ENCODE results near the gene TXK. TPM values are rescaled to one million over a fixed set of nuclear protein-coding genes. Genes with fewer than 3 reads are reported as not detected.

Gene TXK
- total and polyA plus RNA-seq, 2 experiments from 2014 or later = 0.14 to 0.40 TPM

GRCh38 chr4:48067536-48067935 lies 66.5 kb downstream of the TXK start:
- no peak for DNase-seq (ENCODE audit: low spot score)
- peaks cover 5% of the 10 kb centered on the region for H3K9me2 ChIP-seq (ENCODE audit: insufficient read depth)
- no peak for ATAC-seq
- no peak overlapping the region for H3K4me3 Mint-ChIP-seq
- no peaks in the 10 kb centered on the region for H3K36me3 ChIP-seq (ENCODE audit: insufficient read depth)
- H2AFZ ChIP-seq = no peak overlapping the region
- no peak overlapping the region for H3K4me3 ChIP-seq
- no peaks in the 10 kb centered on the region for H3F3A ChIP-seq (replicated peaks; ENCODE audit: low read depth)
- H3K79me2 ChIP-seq (replicated peaks; ENCODE audit: insufficient read depth) = no peaks in the 10 kb centered on the region
- H3K4me2 ChIP-seq = no peak overlapping the region
- no peaks in the 10 kb centered on the region for H3K9me3 Mint-ChIP-seq
- H4K20me1 ChIP-seq (replicated peaks; ENCODE audit: insufficient read depth) = no peaks in the 10 kb centered on the region
- H3K27ac ChIP-seq (ENCODE audit: low read depth) = no peak overlapping the region
- H3K27me3 ChIP-seq (ENCODE audit: insufficient read depth) = no peaks in the 10 kb centered on the region
- peaks cover 4% of the 10 kb centered on the region for H3K27me3 Mint-ChIP-seq (ENCODE audit: insufficient read depth, low read depth, poor library complexity)
- no peaks in the 10 kb centered on the region for H3K4me1 ChIP-seq (ENCODE audit: insufficient read depth)
- TF ChIP-seq CREB1 (CRISPR knock-in tag; IDR thresholded peaks at IDR 0.05; ENCODE audit: low read depth) (no peak), CTCF (conservative IDR thresholded peaks at IDR 0.05; ENCODE audit: low read depth in 2 of 2) (no peak), REST (IDR thresholded peaks at IDR 0.05; ENCODE audit: unreplicated experiment) (no peak), JUNB (IDR thresholded peaks at IDR 0.05; ENCODE audit: unreplicated experiment) (no peak), ZNF462 (CRISPR knock-in tag; IDR thresholded peaks at IDR 0.05) (no peak), ETS1 (IDR thresholded peaks at IDR 0.05) (no peak), NANOG (IDR thresholded peaks at IDR 0.05; ENCODE audit: borderline replicate concordance) (no peak), STAT1 (IDR thresholded peaks at IDR 0.05; ENCODE audit: unreplicated experiment) (no peak), ZNF114 (CRISPR knock-in tag; IDR thresholded peaks at IDR 0.05) (no peak), EZH2 (IDR thresholded peaks at IDR 0.05; ENCODE audit: low read depth, unreplicated experiment) (no peak), EZH2phosphoT487 (IDR thresholded peaks at IDR 0.05; ENCODE audit: unreplicated experiment) (no peak)
- no peak overlapping the region for H3K27ac Mint-ChIP-seq
- no peaks in the 10 kb centered on the region for H3K4me1 Mint-ChIP-seq
- H3K36me3 Mint-ChIP-seq (ENCODE audit: low read depth) = no peaks in the 10 kb centered on the region; the same call in 2 of the 3 replicates

Data from GM23338 (cell line).